K562 (cell line): ENCODE data around the gene SRPRA. TPM values are rescaled to one million over a fixed set of nuclear protein-coding genes. Genes with fewer than 3 reads are reported as not detected.

Source experiments
- ATAC-seq: fragments of 200-7000 bp; cut with Tn5 transposase; 3 replicates; pipeline ENCODE4 v1.9.1; 2020; ENCODE audit warnings: moderate library complexity
- BruUV-seq: library from RNA; stranded (reverse); fragments of 400-500 nt; replicated peaks from 2 replicates; lab custom pipeline; 2021; lab: Mats Ljungman, UMichigan
- CTCF ChIA-PET: fragments of 300-600 bp; formaldehyde crosslinking; extraction: SDS; loops from one replicate; lab custom pipeline; 2021; ENCODE audit warnings: low intra/inter-chr PET ratio; lab: Yijun Ruan, JAX
- POLR2A ChIA-PET: fragments of 300-600, 350-650 bp; sonication (Branson Sonifier 250); formaldehyde crosslinking; extraction: SDS; loops from one replicate; lab custom pipeline; 2021; ENCODE audit warnings: antibody characterized with exemption, inconsistent platforms; lab: Yijun Ruan, JAX
- DNase-seq, 4 experiments: peaks; one replicate each; pipeline versions ENCODE4 v3.0.0 to v3.0.0-alpha.2; 2011 to 2018; ENCODE audit warnings: low spot score in 3 of 4, mixed read lengths in 3 of 4; ENCODE audit errors: extremely low read depth in 1 of 4
- FAIRE-seq: peaks from 2 replicates; lab custom pipeline; 2011; peaks lifted over from hg19 to GRCh38; lab: Jason Lieb, UNC
- H2AFZ ChIP-seq: 2 replicates; pipeline ENCODE4 v1.6.0; 2011; ENCODE audit warnings: low read depth, low read length, control low read depth, inconsistent platforms
- H3K27ac ChIP-seq: fragments of 200-600 bp; 3 replicates; pipeline ENCODE4 v1.8.0; 2011; ENCODE audit warnings: low read depth, mild to moderate bottlenecking, control low read depth, inconsistent platforms, low read length, moderate library complexity, mixed read lengths; ENCODE audit errors: extremely low read depth
- H3K27me3 ChIP-seq, 2 experiments: fragments of 300-600 bp in 1 of 2; 2 replicates in 1 of 2; 3 replicates in 1 of 2; pipeline versions ENCODE4 v1.6.0 to v1.8.0; 2011; ENCODE audit warnings: inconsistent platforms in 2 of 2, low read length in 2 of 2, mild to moderate bottlenecking in 1 of 2, mixed read lengths in 1 of 2, moderate library complexity in 1 of 2; ENCODE audit not compliant: control insufficient read depth in 2 of 2, insufficient read depth in 2 of 2
- H3K36me3 ChIP-seq: fragments of 300-600 bp; 3 replicates; pipeline ENCODE4 v1.8.0; 2011; ENCODE audit warnings: mild to moderate bottlenecking, low read length, inconsistent platforms; ENCODE audit not compliant: control insufficient read depth, insufficient read depth
- H3K4me1 ChIP-seq, 2 experiments: fragments of 200-600 bp in 1 of 2; replicated peaks in 1 of 2; 2 replicates in 1 of 2; 3 replicates in 1 of 2; pipeline versions ENCODE4 v1.5.1 to v1.8.0; 2011; ENCODE audit warnings: inconsistent platforms in 2 of 2, low read length in 2 of 2, mild to moderate bottlenecking in 1 of 2, mixed read lengths in 1 of 2, moderate library complexity in 1 of 2; ENCODE audit not compliant: control insufficient read depth in 2 of 2, insufficient read depth in 2 of 2
- H3K4me2 ChIP-seq: 2 replicates; pipeline ENCODE4 v1.6.1; 2011; ENCODE audit warnings: low read length, control low read depth, inconsistent platforms, mixed read lengths; ENCODE audit not compliant: insufficient read depth
- H3K4me3 ChIP-seq: fragments of 200-600 bp; sonication (generic), shearing (Covaris generic); 2 replicates; pipeline ENCODE4 v1.5.1; 2016; ENCODE audit warnings: control low read depth, inconsistent platforms
- H3K79me2 ChIP-seq: fragments of 200-600 bp; 3 replicates; pipeline ENCODE4 v1.8.0; 2011; ENCODE audit warnings: low read length, inconsistent platforms; ENCODE audit not compliant: control insufficient read depth, insufficient read depth
- H3K9ac ChIP-seq, 2 experiments: 2 replicates each; pipeline versions ENCODE4 v1.6.0 to v1.6.1; 2011; ENCODE audit warnings: low read depth in 2 of 2, low read length in 2 of 2, control low read depth in 1 of 2, inconsistent platforms in 1 of 2, mild to moderate bottlenecking in 1 of 2, mixed read lengths in 1 of 2; ENCODE audit not compliant: insufficient read depth in 1 of 2
- H3K9me1 ChIP-seq: one replicate; pipeline ENCODE4 v1.6.0; 2011; ENCODE audit warnings: inconsistent platforms, mild to moderate bottlenecking, low read length, moderate library complexity; ENCODE audit not compliant: control insufficient read depth, insufficient read depth
- H3K9me3 ChIP-seq: replicated peaks from 2 replicates; pipeline ENCODE4 v1.5.1; 2011; ENCODE audit warnings: low read depth, low read length, inconsistent platforms; ENCODE audit not compliant: control insufficient read depth, insufficient read depth
- H4K20me1 ChIP-seq: replicated peaks from 2 replicates; pipeline ENCODE4 v1.6.1; 2011; ENCODE audit warnings: low read length, inconsistent platforms, mixed read lengths; ENCODE audit not compliant: control insufficient read depth, insufficient read depth
- CAMTA2 ChIP-seq: fragments of 250-450 bp; sonication (Bioruptor Pico); conservative IDR thresholded peaks from 2 replicates; pipeline ENCODE4 v1.5.1; 2022
- CEBPZ ChIP-seq: fragments of 150-350 bp; IDR thresholded peaks from 2 replicates; pipeline ENCODE4 v1.6.1; 2014; ENCODE audit warnings: low read depth, mild to moderate bottlenecking, low read length, borderline replicate concordance
- MXD1 ChIP-seq: fragments of 250-450 bp; sonication (Bioruptor Pico); IDR thresholded peaks from 2 replicates; pipeline ENCODE4 v1.8.0; 2021; ENCODE audit warnings: borderline replicate concordance, mild to moderate bottlenecking, moderate library complexity; ENCODE audit not compliant: poor library complexity, severe bottlenecking
- NFE2L1 ChIP-seq: fragments of 450-650 bp; IDR thresholded peaks from 2 replicates; pipeline ENCODE4 v1.6.1; 2016; ENCODE audit warnings: missing genetic modification characterization, low read depth, mild to moderate bottlenecking, missing compliant biosample characterization, moderate library complexity, borderline replicate concordance
- ZBTB2 ChIP-seq: fragments of 450-650 bp; IDR thresholded peaks from 2 replicates; pipeline ENCODE4 v1.6.1; 2016; ENCODE audit warnings: antibody characterized with exemption
- ZC3H11A ChIP-seq: IDR thresholded peaks from 2 replicates; pipeline ENCODE4 v1.6.1; 2012; ENCODE audit warnings: low read depth, low read length, improper control_type of control experiment
- ZNF384 ChIP-seq: IDR thresholded peaks from 2 replicates; pipeline ENCODE4 v1.6.1; 2012; ENCODE audit warnings: low read depth, low read length, improper control_type of control experiment
- ZNF436 ChIP-seq: fragments of 250-450, 450-650 bp; sonication (Bioruptor Pico); formaldehyde crosslinking; IDR thresholded peaks from 2 replicates; pipeline ENCODE4 v1.7.0; 2020; ENCODE audit warnings: mild to moderate bottlenecking
- WGBS: fragments of 100-300 bp; shearing (Covaris generic); methylation state at CpG from one replicate; pipeline ENCODE4 v1.1.6; 2016; ENCODE audit warnings: low coverage, mixed read lengths; ENCODE audit not compliant: insufficient coverage; ENCODE audit errors: missing lambda C conversion rate; 5-methylcytosine and 5-hydroxymethylcytosine counted together
- in situ Hi-C: fragments of 300-500 bp; cut with MboI; formaldehyde crosslinking; loops from 4 replicates; pipeline ENCODE4 v1.15.0; 2018; ENCODE audit warnings: inconsistent platforms, mixed read lengths
- intact Hi-C: fragments of 100-400 bp; cut with micrococcal nuclease; formaldehyde crosslinking; loops from 2 replicates; pipeline ENCODE4 v1.14.2; 2022
- polyA plus RNA-seq, 8 experiments: library from polyadenylated mRNA; depleted of rRNA in 4 of 8; stranded (reverse) in 5 of 8; unstranded in 3 of 8; fragments of >200 nt; fragmentation: Nextera tagmentation in 2 of 8; fragmentation: Illumina TruSeq in 1 of 8; extraction: Ambion mirVana in 2 of 8; extraction: Trizol in 1 of 8; gene quantifications; 2 replicates each; pipeline versions ENCODE4 v1.2.1 to v1.2.3, GENCODE V29; 2011 to 2014; ENCODE audit warnings: inconsistent platforms in 1 of 8, missing spikeins in 1 of 8
- total RNA-seq, 7 experiments: library from RNA; depleted of rRNA in 6 of 7; stranded (reverse); fragments of >200 nt in 6 of 7; fragmentation: Illumina TruSeq in 2 of 7; extraction: Trizol in 2 of 7; gene quantifications; 2 replicates each; pipeline versions ENCODE4 v1.2.1 to v1.2.3, GENCODE V29; 2011 to 2021; ENCODE audit warnings: low replicate concordance in 1 of 7
- TF ChIP-seq, protein P1 (sequence below), 3 experiments: IDR thresholded peaks in 2 of 3; conservative IDR thresholded peaks in 1 of 3; 2 replicates each; pipeline ENCODE4 v1.5.1; 2011 to 2012; ENCODE audit warnings: low read length in 3 of 3, mild to moderate bottlenecking in 3 of 3, control low read depth in 2 of 3, improper control_type of control experiment in 1 of 3, inconsistent platforms in 1 of 3, low read depth in 1 of 3, mixed read lengths in 1 of 3, moderate library complexity in 1 of 3; ENCODE audit not compliant: insufficient read depth in 2 of 3
- TF ChIP-seq, protein P2 (sequence below): fragments of 450-650 bp; formaldehyde crosslinking; IDR thresholded peaks from 2 replicates; pipeline ENCODE4 v1.4.0; 2020; ENCODE audit warnings: mild to moderate bottlenecking, moderate library complexity

The SRPRA gene
- total and polyA plus RNA-seq, 9 of the 15 experiments (the other 6 are each of a cell fraction or from before 2014, with no cell fraction given), result 33.5 to 124 (median 80.0) TPM

DNA sequence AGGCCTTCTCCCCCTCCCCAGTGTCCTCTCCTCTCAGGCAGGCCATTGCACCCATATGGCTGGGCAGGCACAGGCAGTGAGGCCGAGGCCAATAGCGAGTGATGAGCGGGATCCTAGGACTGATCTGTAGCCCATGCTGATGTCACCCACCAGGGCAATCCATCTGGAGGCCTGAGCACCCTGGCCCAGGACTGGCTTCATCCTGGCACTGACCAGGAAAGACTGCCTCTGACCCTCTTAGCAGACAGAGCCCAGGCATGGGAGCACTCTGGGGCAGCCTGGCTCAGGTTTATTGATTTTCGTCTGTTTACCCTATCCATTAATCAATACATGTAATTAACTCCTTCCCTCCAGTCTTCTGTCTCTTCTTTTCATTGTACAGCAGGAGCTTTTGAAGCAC lies 9.1 kb upstream of the SRPRA start:
- BruUV-seq, result no TSS peak
- CTCF ChIA-PET, result no interaction called here
- Histone ChIP-seq H3K36me3 (peaks cover 51% of the 10 kb centered on the region), H3K27me3 (no peaks in the 10 kb centered on the region), H4K20me1 (peaks cover 3% of the 10 kb centered on the region; the same call in 1 of the 2 replicates), H3K4me2 (no peak overlapping the region), H3K4me1 (peaks cover 8 to 11% of the 10 kb centered on the region in 2 experiments; a peak in 3 of 5 replicates), H3K9ac (0 out of 4 replicates have a peak overlapping the region, but pooled peaks of 1 of the 2 experiments have one; percentile 65), H3K4me3 (no peak overlapping the region), H3K27ac (no peak overlapping the region), H3K9me1 (no peaks in the 10 kb centered on the region), H3K79me2 (no peaks in the 10 kb centered on the region; the same call in 2 of the 3 replicates), H3K9me3 (no peaks in the 10 kb centered on the region), H2AFZ (no peak overlapping the region)
- POLR2A ChIA-PET, result interaction anchor here (1.5 kb wide), 1 partner anchor 8 kb away, joined by 5 read pairs; the partner anchor contains the start of genes FOXRED1 and SRPRA
- TF ChIP-seq ZBTB2 (no peak), ZNF436 (CRISPR knock-in tag) (no peak), ZC3H11A (no peak), NFE2L1 (tag) (no peak), ZNF384 (no peak), MXD1 (CRISPR knock-in tag) (no peak), CEBPZ (no peak), CAMTA2 (no peak)
- TF ChIP-seq, protein P1, sequence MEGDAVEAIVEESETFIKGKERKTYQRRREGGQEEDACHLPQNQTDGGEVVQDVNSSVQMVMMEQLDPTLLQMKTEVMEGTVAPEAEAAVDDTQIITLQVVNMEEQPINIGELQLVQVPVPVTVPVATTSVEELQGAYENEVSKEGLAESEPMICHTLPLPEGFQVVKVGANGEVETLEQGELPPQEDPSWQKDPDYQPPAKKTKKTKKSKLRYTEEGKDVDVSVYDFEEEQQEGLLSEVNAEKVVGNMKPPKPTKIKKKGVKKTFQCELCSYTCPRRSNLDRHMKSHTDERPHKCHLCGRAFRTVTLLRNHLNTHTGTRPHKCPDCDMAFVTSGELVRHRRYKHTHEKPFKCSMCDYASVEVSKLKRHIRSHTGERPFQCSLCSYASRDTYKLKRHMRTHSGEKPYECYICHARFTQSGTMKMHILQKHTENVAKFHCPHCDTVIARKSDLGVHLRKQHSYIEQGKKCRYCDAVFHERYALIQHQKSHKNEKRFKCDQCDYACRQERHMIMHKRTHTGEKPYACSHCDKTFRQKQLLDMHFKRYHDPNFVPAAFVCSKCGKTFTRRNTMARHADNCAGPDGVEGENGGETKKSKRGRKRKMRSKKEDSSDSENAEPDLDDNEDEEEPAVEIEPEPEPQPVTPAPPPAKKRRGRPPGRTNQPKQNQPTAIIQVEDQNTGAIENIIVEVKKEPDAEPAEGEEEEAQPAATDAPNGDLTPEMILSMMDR (IDR thresholded peaks at IDR 0.05 in 2 of 3, conservative IDR thresholded peaks at IDR 0.05 in 1 of 3; ENCODE audit: insufficient read depth in 2 of 3, low read depth in 1 of 3, low read length in 3 of 3), result no peak
- TF ChIP-seq, protein P2, sequence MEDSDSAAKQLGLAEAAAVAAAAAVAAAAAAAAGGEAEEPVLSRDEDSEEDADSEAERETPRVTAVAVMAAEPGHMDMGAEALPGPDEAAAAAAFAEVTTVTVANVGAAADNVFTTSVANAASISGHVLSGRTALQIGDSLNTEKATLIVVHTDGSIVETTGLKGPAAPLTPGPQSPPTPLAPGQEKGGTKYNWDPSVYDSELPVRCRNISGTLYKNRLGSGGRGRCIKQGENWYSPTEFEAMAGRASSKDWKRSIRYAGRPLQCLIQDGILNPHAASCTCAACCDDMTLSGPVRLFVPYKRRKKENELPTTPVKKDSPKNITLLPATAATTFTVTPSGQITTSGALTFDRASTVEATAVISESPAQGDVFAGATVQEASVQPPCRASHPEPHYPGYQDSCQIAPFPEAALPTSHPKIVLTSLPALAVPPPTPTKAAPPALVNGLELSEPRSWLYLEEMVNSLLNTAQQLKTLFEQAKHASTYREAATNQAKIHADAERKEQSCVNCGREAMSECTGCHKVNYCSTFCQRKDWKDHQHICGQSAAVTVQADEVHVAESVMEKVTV, result no peak
- 87% methylated on average over 4 of the region's 4 CpGs for WGBS
- FAIRE-seq, result no peak
- intact Hi-C loops, result no loop called here
- in situ Hi-C loops, result no loop called here
- no peak for ATAC-seq
- DNase-seq, result no peak
